HK-2 (cell line): ENCODE measurements around the gene LAMC1.
"Not testable (repeated sequence)": the region's sequence is repeated elsewhere in the genome, so short reads cannot be mapped to it uniquely, and the experiment has no call there.

Experiments
- DNase-seq: peaks from one replicate; pipeline ENCODE4 v3.0.0-alpha.2; 2018; ENCODE audit not compliant: unreplicated experiment

LAMC1 gene

DNA sequence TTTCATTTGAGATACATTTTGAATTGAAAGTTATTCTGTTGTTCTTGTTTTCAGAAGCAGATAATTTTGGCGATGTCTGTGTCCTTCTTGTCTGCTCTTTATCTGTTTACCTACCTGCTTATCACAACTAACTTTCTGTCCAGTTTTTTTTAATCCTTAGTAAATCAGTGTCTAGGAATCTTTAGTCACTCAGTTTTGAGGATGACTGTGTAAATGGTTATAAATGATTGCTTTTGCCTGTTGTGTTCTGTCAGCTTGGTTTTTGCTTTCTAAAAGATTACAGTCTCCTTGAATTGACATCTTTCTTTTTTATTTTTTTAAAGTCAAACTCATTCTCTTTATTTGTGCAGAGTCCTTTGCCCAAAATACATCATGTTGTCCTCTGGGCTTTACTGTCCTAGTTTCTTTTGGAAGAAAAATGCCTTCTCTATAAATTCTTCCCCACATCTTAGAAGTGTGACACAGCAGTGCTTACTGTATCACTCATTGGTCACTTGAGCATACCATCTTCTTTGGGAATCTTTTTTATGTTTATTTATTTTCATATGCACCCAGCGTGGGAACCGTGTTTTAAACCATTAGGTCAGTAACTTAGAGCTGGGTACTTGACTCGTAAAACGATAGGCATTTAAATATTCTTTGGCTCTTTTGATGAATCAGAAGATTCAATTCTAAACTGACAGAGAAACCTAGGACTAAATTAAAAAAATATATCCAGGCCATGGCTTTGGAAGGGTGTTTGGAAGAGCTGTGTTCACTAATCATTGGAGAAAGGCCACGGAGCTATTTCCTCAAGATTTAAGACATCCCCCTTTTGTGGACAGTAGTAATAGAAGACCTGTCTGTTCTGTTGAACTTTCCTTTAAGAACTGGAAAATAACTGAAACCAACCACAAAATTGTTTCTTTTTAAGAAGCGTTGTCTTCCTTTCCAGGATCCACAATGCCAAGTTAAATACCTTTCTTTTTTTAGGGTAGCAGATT, 20.9 kb downstream of the LAMC1 start:
- DNase-seq = no peak

DNA sequence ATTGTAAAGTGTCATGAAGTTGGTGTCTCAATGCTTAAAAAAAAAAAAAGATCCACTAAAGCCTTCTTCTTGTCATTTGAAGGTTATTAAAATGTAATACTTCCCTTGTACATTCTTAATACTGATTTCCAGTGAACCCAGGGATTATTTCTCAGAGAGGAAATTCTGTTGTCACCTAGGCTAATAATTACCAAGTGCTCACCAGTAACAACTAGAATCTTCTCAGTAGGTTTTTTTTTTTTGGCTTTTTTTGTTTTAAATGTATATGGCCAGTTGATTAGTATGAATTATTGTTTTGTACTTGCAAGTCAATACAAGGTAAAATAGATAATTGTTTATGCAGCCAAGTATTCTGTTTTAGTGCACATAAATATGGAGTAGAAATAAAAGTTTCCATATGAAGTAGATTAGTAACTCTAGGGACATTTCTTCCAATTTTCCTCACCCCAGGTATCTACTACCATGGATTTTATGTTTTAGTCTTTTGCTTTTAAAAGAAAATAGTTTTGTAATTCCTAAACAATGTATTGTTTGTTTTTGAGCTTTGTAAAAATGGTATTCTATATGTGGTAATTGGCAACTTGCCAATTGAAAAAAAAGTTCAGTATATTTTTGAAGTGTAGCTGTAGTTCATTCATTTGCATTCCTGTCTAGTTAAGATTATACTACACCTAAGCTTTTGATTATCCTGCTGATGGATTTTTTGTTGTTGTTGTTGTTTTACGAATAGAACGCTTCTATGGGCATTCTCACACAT, 21.9 kb downstream of the LAMC1 start:
- no peak for DNase-seq

- DNase-seq = no peak
Observed at GRCh38 chr1:183048087-183049085, 25.2 kb downstream of the LAMC1 start.

DNA sequence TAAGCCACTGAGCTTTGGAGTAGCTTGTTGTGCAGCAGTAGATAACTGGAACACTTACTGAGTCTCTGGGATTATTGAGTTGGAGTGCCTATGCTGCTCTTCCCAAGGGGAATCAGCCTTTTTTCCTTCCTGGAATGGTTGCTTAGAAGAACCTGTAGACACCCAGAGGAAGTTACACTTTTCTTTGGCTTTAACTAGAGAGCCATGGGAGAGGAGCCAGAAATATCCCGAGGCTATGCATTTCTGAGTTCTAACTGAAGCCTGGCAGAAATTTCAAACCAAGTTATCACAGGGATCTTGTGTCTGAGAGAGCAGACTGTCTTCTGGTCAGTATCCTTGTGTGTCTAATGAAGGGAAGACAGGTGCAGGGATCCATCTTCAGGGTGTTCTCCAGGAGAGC, 28.3 kb downstream of the LAMC1 start:
- no peak for DNase-seq

GRCh38 chr1:183052861-183053260, 29.6 kb downstream of the LAMC1 start:
- no peak for DNase-seq

DNA sequence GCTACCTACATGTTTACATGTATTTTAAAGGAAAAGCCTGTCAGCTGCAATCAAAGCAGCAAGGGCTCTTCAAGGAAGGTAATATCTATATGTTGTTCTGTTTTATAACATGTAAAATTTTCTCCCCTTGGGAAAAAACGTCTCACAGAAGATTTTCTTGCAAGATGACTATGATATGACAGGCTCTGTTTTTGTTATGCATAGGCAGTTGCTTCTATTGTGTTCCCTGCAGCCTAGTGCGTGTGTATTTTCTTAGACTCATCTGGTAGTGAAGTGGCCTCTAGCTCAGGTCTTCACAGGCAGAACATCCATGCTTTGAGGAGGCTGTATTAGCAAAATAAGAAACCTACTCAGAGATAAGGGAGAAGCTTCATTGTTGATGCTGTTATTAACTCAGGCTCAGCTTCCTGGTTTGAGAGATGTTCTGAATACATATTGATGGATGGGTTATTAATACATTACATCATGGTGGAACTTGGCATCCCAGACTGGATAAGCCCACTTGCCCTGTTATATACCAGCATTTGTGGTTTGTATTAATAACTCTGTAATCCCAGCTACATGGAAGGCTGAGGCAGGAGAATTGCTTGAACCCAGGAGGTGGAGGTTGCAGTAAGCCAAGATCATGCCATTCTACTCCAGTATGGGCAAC, 35.8 kb downstream of the LAMC1 start:
- no peak for DNase-seq

DNA sequence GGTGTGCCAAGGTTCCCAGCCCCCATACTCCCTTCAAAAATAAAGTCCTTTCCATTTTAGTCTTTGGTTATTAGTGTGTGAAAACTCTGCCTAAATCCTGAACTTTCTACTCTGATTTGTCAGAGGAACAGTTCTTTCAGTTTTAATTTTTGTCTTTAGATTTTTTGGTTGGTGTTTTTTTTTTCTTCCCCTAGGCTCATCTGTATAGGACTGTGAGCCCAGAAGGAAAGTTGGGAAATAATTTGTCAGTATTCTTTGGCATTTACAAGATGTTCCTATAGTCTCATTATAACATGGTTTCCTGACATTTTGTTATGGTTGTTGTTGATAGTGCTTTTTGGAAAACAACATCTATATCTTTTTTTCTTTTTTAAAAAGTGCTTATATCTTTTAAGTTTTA, 38.0 kb downstream of the LAMC1 start:
- no peak for DNase-seq

GRCh38 chr1:183063349-183063748, 40.1 kb downstream of the LAMC1 start:
- no peak for DNase-seq

- DNase-seq = no peak
Observed at GRCh38 chr1:183065168-183065706, 42.0 kb downstream of the LAMC1 start.

GRCh38 chr1:183066432-183066831, 43.2 kb downstream of the LAMC1 start:
- not testable (repeated sequence) for DNase-seq

DNA sequence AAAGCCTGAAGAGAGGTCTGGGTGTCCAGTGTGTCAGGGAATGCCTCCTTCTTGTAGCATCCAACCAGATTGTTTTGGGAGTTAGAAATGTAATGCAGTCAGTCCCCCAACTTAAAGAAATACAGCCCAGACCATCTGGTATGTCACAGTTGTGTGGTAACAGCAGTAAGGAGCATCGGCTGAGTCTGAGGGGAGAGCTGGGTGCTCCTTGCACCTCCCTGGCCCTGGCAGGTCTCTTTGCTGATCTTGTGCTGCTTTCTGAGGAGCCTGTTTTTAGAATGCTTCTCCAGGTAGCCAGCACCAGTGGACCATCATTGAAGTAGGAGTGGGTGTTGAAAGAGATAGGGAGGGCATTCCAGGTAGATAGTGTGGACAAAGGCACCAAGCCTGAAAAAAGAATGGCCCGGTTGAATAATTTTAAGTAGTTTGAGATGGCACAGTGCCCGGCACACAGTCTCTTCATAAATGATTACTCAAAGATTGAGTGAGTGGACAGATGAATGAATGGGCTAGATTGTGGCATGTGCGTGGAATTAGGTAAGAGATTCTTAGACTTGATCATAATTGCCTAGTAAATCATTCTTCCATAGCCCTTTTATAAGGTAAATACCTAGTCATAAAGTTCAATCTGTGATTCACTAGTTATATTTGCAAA, 46.5 kb downstream of the LAMC1 start:
- DNase-seq = peak; percentile 40

DNA sequence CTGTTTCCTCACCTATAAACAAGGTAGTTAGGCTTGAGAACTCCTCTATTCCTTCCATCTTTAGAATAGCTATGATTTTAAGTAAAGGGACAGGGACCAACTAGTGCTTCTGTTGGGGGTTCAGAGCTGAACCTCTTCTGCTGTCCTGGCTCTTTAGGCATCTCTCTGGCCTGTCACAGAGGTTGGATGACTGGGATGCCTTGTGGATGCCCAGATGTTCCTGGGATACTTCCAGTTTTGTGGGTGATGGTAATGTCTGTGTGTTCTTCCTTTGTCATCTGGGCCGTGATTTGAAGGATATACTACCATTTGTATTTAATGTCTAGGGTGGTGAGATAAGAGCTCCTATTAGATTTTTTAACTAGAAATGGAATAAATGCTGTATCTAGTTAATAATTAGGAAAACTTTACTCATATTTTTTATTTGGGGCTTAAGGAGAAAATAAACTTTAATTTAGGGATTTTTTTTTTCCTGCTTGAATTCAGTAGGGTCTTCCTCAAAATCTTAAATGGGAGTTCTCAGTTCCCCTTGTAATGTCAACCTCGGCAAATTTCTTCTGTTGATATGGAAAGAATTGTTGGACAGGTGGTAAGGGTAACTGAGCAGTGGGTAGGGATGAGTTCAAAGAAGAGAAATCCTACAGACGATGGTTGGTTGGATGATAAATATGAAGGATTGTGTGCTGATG, 47.2 kb downstream of the LAMC1 start:
- DNase-seq = no peak

DNA sequence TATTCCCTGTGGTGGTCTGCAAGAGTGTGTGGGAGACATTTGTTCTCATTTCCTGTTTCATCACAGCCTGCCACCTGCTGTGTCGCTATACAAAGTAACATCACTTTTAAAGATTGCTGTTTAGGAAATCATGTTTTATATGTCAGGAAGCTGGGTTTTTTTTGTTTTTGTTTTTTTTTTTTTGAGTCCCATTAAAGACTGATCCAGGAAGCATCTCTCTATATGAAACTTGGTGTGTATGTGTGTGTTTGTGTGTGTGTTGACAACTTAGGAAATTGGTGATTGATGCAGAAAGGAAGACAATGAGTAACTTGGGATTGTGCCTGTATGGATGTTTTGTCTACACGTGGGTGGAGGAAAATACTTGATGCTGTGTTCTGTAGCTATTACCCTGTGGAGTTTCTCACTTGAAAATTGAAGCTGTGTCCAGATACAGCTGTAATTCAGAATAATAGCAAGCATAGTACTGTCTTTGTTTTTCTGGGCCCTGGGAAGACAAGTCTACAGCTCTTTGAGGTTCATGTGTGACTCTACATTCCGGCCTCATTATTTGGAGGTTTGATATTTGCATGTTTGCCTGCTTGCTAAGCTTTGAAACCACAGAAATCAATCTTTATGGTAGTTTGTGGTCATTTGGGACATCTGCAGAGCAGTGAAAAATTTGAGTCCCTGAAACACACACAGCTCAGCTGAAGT, 47.9 kb downstream of the LAMC1 start:
- DNase-seq = no peak

- not testable (repeated sequence) for DNase-seq
Observed at GRCh38 chr1:183072595-183072994, 49.4 kb downstream of the LAMC1 start.

DNA sequence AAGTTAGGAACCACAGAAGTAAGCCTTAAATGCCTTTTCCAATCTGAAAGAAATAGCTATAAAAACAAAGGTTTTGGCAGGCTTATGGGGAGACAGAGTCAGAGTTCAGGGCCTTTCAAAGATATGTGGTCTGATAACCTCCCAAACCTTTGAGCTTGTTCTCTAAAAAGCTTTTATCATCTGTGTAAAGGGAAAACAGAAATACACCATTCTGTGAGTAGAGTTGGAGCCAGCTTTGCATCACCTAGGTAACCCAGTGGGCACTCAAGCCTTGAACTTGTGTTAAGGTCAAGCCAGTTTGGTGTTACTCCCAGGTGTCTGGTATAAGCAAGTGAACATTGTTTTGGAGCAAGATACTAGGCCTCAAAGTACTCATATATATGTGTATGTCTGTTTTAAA, 50.1 kb downstream of the LAMC1 start:
- no peak for DNase-seq

DNA sequence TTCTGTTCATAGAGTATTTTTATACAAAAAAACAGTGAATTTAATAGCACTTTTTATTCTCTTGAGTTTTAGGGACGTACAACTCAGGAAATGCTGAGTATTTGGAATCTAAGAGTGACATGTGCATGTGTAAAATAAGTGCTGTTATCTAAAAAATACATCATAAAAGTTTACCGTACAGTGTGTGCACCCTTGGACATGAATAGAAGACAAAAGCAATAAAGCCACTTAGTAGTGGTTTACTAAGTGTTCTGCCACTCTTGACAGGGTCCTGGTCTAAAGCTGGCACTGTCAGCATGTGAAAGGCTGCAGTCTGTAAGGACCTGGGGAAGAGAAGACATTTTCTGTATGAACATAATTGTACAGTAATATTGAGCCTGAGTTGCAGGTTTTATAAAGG, 51.0 kb downstream of the LAMC1 start:
- DNase-seq = no peak

DNA sequence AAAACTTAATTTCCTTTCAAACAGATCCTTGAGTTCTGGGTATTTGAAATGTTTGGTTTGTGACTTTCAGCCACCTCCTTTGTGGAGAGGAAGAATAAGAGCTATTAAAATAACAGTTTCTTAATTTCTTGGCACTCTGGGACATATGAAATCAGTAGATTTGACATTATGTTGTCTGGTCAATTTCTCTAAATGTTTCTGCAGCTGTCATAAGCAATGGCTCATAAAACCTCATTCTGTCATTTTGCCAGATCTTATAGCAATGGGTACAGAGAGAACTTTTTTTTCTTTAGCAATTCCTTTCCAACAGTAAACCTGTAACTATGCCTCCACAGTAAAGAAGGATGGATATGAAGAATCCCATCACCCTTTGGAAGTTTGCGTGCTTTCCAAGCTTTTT, 52.6 kb downstream of the LAMC1 start:
- no peak for DNase-seq

DNA sequence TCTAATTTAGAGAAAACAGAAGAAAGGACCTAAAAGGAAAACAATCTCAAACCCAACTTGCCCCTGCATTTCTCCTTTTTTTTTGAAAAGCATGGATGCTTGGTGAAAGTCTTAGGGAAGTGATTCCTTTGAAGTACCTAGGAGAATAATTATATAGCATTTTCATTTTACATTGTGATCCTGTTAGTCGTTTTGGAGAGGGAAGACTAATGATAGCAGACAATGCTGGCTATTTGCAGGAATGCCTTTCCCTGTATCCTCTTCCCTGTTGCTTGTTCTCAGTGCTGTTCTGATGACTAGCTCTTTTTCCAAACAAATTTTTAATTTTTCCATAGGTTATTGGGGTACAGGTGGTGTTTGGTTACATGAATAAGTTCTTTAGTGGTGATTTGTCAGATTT, 53.9 kb downstream of the LAMC1 start:
- DNase-seq = no peak
